ENCODE data around the gene ATP11B.

ATP11B gene

DNA sequence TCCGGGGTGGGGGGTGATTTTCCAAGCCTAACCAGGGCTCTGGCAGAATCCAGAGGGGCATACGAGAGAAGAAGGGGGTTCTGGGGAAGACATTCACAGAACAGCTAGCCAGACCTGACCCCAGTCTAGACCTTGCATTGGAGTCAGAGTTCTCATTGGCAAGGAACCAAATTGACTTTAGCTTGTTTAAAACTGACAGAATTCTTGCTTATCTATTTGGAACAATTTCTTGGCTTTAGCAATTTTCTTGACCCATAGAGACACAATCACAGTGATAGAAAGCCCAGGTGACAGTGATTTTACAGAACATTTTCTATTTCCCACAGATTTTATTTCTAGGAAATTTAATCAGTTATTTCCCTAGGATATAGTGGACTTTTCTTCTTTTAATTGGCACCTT is 23.6 kb upstream of the ATP11B start:
- TF ChIP-seq TRIM28 (IDR thresholded peaks at IDR 0.05; ENCODE audit: borderline replicate concordance, low read length) (no peak), ZNF639 (tag by site-specific recombination; IDR thresholded peaks at IDR 0.05) (no peak), ZNF626 (tag by site-specific recombination; IDR thresholded peaks at IDR 0.05) (no peak), ZNF239 (tag by site-specific recombination; IDR thresholded peaks at IDR 0.05) (no peak), ZNF16 (tag by site-specific recombination; IDR thresholded peaks at IDR 0.05; ENCODE audit: low read depth) (no peak), ZNF426 (tag by site-specific recombination; IDR thresholded peaks at IDR 0.05) (no peak), ZNF777 (tag by site-specific recombination; IDR thresholded peaks at IDR 0.05; ENCODE audit: borderline replicate concordance) (no peak), ZNF48 (tag by site-specific recombination; IDR thresholded peaks at IDR 0.05) (no peak), PRDM6 (tag by site-specific recombination; IDR thresholded peaks at IDR 0.05) (no peak), ZNF184 (tag by site-specific recombination; IDR thresholded peaks at IDR 0.05) (no peak), ZNF132 (tag by site-specific recombination; IDR thresholded peaks at IDR 0.05; ENCODE audit: borderline replicate concordance) (no peak), MZF1 (tag by site-specific recombination; IDR thresholded peaks at IDR 0.05; ENCODE audit: borderline replicate concordance) (no peak), OSR2 (tag by site-specific recombination; IDR thresholded peaks at IDR 0.05) (no peak), ZNF341 (tag by site-specific recombination; IDR thresholded peaks at IDR 0.05; ENCODE audit: low read depth) (no peak), ZNF704 (tag by site-specific recombination; IDR thresholded peaks at IDR 0.05) (no peak), ZNF548 (tag by site-specific recombination; IDR thresholded peaks at IDR 0.05) (no peak)

GRCh38 chr3:182782149-182782548 is 11.2 kb upstream of the ATP11B start:
- Histone ChIP-seq H3K36me3 (ENCODE audit: control insufficient read depth in 2 of 2, insufficient read depth in 1 of 2, low read length in 2 of 2) (no peaks in the 10 kb centered on the region), H3K9me3 (ENCODE audit: control insufficient read depth, insufficient read depth, low read depth, low read length) (no peaks in the 10 kb centered on the region), H3K27ac (ENCODE audit: extremely low read depth, low read depth, low read length) (no peak overlapping the region), H3K4me3 (ENCODE audit: low read depth, low read length) (no peak overlapping the region), H3K4me1 (ENCODE audit: control insufficient read depth, insufficient read depth, low read length) (no peaks in the 10 kb centered on the region)
- ChIA-PET CTCF (interaction anchor here (0.7 kb wide), 1 partner anchor 22 kb away, joined by 3 read pairs; no protein-coding TSS in a partner anchor), POLR2A (no interaction called here)
- no peak for TF ChIP-seq KLF16 (tag by site-specific recombination; IDR thresholded peaks at IDR 0.05)
- TF ChIP-seq YY1 (tag by site-specific recombination; IDR thresholded peaks at IDR 0.05), result no peak
- TF ChIP-seq GLIS2 (tag by site-specific recombination; IDR thresholded peaks at IDR 0.05), result no peak
- TF ChIP-seq, protein P1, sequence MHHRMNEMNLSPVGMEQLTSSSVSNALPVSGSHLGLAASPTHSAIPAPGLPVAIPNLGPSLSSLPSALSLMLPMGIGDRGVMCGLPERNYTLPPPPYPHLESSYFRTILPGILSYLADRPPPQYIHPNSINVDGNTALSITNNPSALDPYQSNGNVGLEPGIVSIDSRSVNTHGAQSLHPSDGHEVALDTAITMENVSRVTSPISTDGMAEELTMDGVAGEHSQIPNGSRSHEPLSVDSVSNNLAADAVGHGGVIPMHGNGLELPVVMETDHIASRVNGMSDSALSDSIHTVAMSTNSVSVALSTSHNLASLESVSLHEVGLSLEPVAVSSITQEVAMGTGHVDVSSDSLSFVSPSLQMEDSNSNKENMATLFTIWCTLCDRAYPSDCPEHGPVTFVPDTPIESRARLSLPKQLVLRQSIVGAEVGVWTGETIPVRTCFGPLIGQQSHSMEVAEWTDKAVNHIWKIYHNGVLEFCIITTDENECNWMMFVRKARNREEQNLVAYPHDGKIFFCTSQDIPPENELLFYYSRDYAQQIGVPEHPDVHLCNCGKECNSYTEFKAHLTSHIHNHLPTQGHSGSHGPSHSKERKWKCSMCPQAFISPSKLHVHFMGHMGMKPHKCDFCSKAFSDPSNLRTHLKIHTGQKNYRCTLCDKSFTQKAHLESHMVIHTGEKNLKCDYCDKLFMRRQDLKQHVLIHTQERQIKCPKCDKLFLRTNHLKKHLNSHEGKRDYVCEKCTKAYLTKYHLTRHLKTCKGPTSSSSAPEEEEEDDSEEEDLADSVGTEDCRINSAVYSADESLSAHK (tag by site-specific recombination; IDR thresholded peaks at IDR 0.05), result no peak
- TF ChIP-seq ZNF366 (tag by site-specific recombination; conservative IDR thresholded peaks at IDR 0.05), result no peak
- TF ChIP-seq SETDB1 (IDR thresholded peaks at IDR 0.05; ENCODE audit: insufficient read length, low read length), result no peak
- TF ChIP-seq MYNN (tag by site-specific recombination; IDR thresholded peaks at IDR 0.05; ENCODE audit: borderline replicate concordance), result no peak
- TF ChIP-seq HOXC10 (CRISPR knock-in tag; IDR thresholded peaks at IDR 0.05), result no peak
- TF ChIP-seq, protein P2, sequence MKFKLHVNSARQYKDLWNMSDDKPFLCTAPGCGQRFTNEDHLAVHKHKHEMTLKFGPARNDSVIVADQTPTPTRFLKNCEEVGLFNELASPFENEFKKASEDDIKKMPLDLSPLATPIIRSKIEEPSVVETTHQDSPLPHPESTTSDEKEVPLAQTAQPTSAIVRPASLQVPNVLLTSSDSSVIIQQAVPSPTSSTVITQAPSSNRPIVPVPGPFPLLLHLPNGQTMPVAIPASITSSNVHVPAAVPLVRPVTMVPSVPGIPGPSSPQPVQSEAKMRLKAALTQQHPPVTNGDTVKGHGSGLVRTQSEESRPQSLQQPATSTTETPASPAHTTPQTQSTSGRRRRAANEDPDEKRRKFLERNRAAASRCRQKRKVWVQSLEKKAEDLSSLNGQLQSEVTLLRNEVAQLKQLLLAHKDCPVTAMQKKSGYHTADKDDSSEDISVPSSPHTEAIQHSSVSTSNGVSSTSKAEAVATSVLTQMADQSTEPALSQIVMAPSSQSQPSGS (tag by site-specific recombination; IDR thresholded peaks at IDR 0.05; ENCODE audit: low read depth), result no peak
- no peak for TF ChIP-seq ZNF311 (tag by site-specific recombination; IDR thresholded peaks at IDR 0.05; ENCODE audit: borderline replicate concordance)
- no peak for TF ChIP-seq ZNF292 (tag by site-specific recombination; IDR thresholded peaks at IDR 0.05; ENCODE audit: borderline replicate concordance, low read depth)

More for the DNA sequence above, 23.6 kb upstream of the ATP11B start:
- H3K4me3 ChIP-seq (ENCODE audit: low read depth, low read length), result no peak overlapping the region
- no peaks in the 10 kb centered on the region for H3K4me1 ChIP-seq (ENCODE audit: control insufficient read depth, insufficient read depth, low read length)
- no peaks in the 10 kb centered on the region for H3K36me3 ChIP-seq (ENCODE audit: control insufficient read depth in 2 of 2, insufficient read depth in 1 of 2, low read length in 2 of 2)
- H3K9me3 ChIP-seq (ENCODE audit: control insufficient read depth, insufficient read depth, low read depth, low read length), result no peaks in the 10 kb centered on the region
- no peak overlapping the region for H3K27ac ChIP-seq (ENCODE audit: extremely low read depth, low read depth, low read length)
- ChIA-PET POLR2A (no interaction called here), CTCF (interaction anchor here (0.8 kb wide), 1 partner anchor 60 kb away, joined by 4 read pairs; no protein-coding TSS in a partner anchor)

Data from HEK293 (cell line).